ENCODE results near the gene ZNF182. TPM values are rescaled to one million over a fixed set of nuclear protein-coding genes. Genes with fewer than 3 reads are reported as not detected.

Gene ZNF182
- total RNA-seq (1 to 10 TPM; 1.8 to 4.8 (median 3.0) TPM), polyA plus RNA-seq (1 to 10 TPM; 1.9 to 2.5 TPM)
- long read RNA-seq, donor 1, partial matches to known transcripts: 2 of 6 reads
- long read RNA-seq, donor 1, other reads (novel, unspliced or antisense): 2 of 6 reads
- long read RNA-seq, donor 2, partial matches to known transcripts: 1 of 13 reads
- long read RNA-seq, donor 2, other reads (novel, unspliced or antisense): 9 of 13 reads
- long read RNA-seq, donor 3, partial matches to known transcripts: 0 of 7 reads
- long read RNA-seq, donor 3, other reads (novel, unspliced or antisense): 6 of 7 reads

DNA sequence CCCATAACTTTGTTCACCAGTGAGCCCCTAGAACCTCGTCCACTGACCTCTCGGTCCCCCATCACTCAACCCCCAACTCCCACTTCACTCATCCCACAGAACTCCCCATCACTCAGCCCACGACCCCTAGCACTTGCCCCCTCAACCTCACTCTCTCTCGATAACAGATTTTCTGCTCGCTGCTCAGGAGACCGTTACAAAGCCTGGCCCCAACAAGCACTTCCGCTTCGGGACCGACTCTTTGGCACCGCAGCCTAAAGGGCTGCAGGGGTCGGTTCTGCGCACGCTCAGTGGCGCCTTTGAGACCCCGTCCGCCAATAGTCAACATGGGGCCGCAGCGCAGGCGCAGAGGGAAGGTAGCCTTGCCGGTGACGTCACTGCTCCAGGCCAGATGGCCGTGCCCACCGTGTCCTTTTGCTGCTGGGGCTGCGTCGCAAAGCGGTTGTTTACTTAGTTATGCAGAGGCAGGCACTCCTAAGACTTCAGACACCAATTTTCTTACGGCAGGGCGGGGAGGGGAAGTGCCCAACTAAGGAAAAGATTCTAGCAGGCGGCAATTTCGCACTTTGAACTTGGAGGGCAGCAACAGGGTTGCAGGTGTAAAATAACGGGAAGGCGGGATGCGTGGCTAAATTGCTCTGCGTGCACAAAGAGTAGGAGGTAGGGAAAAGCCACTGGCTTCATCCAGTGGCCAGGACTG lies at the start of gene ZNF182:
ZNF182 (minus strand) TSS at position 232 of the 700 bp plus-strand sequence. CDS start 1,380 bp downstream, outside the sequence.
- H3K27ac ChIP-seq: peak within 1 kb of the TSS in 11 of 12 donors; percentile 35 to 79 (median 71)
- H3K4me3 ChIP-seq: peak within 1 kb of the TSS; percentile 31 to 82 (median 64)
- H3K4me1 ChIP-seq: peaks cover 0 to 8% (median 0%) of the 10 kb centered on the region in 12 donors
- H3K36me3 ChIP-seq: no peaks in the 10 kb centered on the region
- ATAC-seq (peak; percentile 98 to 100 (median 100)), DNase-seq (peak; percentile 92 to 96 (median 94))
- TF ChIP-seq POLR2A (IDR thresholded peaks at IDR 0.05) (peak in 1 of 2 donors; percentile 65), CTCF (IDR thresholded peaks at IDR 0.05) (no peak)
- intact Hi-C loops (cut with DNase I): no loop called here
- no peaks in the 10 kb centered on the region for H3K27me3 ChIP-seq
- 0 to 42% (median 16%) methylated on average over 31 to 33 of the region's 34 CpGs for whole genome bisulfite sequencing, 4 donors
- no peaks in the 10 kb centered on the region for H3K9me3 ChIP-seq

DNA sequence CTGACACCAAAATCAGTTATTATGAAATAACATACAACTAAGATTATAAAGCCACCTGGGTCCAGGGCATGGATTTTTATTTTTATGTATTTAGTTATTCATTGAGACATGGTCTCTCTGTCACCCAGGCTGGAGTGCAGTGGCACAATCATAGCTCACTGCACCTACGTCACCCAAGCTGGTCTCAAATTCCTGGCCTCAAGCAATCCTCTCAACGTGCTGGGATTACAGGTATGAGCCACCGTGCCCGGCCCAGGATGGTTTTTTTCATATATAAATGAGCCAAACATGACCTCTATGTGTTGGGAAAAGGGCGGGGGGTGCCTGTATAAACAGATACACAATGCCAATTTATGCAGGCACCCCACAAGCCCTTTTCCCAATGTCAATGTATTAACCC lies 43.1 kb upstream of the ZNF182 start:
- no peaks in the 10 kb centered on the region for H3K36me3 ChIP-seq
- peaks cover 0 to 13% (median 0%) of the 10 kb centered on the region in 12 donors for H3K4me1 ChIP-seq
- TF ChIP-seq POLR2A (IDR thresholded peaks at IDR 0.05) (no peak), CTCF (IDR thresholded peaks at IDR 0.05) (no peak)
- no peak for ATAC-seq
- WGBS, 4 donors: 71 to 97% (median 84%) methylated on average over 4 to 5 of the region's 5 CpGs
- H3K9me3 ChIP-seq: no peaks in the 10 kb centered on the region
- H3K4me3 ChIP-seq: no peak overlapping the region
- no peak for DNase-seq
- peak overlapping the region in 6 of 12 donors; percentile 28 to 71 (median 64) for H3K27ac ChIP-seq
- peaks cover 0 to 13% (median 0%) of the 10 kb centered on the region in 9 donors for H3K27me3 ChIP-seq
- intact Hi-C loops (cut with DNase I): no loop called here

DNA sequence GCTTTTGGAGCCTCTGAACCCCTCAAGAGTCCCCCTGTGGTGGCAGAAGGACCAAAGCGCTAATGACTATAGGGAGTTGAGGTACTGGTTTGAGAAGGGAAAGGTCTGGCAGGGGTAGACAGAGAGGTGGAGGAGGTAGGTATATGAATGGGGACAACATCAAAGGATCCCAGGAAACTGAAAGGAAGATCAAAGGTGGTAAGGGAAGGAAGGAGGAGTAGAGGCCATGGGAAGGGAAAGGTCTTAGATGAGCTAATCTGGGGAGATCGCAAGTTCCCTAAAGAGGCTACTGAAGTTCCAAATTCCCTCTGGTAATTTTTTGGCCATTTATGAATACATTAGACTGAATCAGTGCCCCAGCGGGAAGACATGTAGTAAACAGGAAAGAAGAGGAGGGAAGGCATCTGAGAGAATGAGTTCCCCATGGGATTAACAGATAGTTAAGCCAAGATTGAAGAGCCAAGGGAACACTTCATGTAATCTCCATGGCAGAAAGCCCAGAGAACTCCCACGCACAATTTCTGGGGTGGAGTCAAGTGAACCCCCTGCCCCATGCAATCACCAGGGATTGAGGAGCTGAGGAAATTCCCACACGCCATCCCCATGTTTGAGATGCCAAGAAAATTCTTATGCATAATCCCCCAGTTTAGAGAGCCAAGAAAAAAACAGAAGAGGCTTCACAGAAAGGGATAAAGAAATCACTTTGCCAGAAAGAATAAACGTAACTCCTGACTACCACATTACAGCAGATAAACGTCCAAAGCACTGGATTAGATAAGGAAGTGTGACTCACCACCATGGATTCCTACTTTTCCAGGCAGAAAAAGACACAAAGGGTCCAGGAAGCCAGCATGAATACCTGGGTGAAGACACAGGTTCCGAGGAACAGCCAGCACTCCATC lies 41.9 kb upstream of the ZNF182 start:
- peak in 4 of 5 donors; percentile 49 to 59 (median 56) for DNase-seq
- peaks cover 0 to 13% (median 0%) of the 10 kb centered on the region in 9 donors for H3K27me3 ChIP-seq
- TF ChIP-seq CTCF (IDR thresholded peaks at IDR 0.05) (no peak), POLR2A (IDR thresholded peaks at IDR 0.05) (no peak)
- peak overlapping the region in 11 of 12 donors; percentile 12 to 71 (median 55) for H3K27ac ChIP-seq
- no peak overlapping the region for H3K4me3 ChIP-seq
- peaks cover 0 to 13% (median 0%) of the 10 kb centered on the region in 12 donors for H3K4me1 ChIP-seq
- H3K9me3 ChIP-seq: no peaks in the 10 kb centered on the region
- WGBS, 4 donors: 41 to 48% (median 43%) methylated on average over 8 of the region's 8 CpGs
- no peaks in the 10 kb centered on the region for H3K36me3 ChIP-seq
- intact Hi-C loops (cut with DNase I): no loop called here
- ATAC-seq: peak in 3 of 4 donors; percentile 55 to 87 (median 71)
